ENCODE results near the gene AGMO.

Gene AGMO

GRCh38 chr7:15494711-15495110 is 67.1 kb downstream of the AGMO start:
- DNase-seq: no peak

- no peak for DNase-seq
These were observed 70.5 kb downstream of the AGMO start for GRCh38 chr7:15491361-15491760.

DNA sequence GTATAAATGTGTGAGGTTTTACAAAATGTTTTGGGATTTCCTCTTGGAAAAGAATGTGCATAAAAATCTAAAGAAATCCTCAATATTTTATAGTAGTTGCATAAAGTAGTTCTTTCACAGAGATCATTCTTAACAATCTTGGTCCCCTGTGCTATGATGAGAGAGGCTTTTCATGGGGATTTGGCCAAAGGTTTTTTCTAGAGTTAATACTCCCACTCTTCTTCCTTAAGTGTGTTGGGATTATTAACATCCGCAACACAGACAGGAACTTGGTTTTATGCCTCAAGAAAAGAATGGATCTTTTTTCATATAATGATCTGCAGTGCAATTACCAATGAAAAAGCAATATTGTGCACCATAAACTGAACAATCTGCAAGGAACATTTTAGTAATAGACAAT is 71.5 kb downstream of the AGMO start:
- no peak for DNase-seq

GRCh38 chr7:15489861-15490260 is 72.0 kb downstream of the AGMO start:
- DNase-seq: no peak

DNA sequence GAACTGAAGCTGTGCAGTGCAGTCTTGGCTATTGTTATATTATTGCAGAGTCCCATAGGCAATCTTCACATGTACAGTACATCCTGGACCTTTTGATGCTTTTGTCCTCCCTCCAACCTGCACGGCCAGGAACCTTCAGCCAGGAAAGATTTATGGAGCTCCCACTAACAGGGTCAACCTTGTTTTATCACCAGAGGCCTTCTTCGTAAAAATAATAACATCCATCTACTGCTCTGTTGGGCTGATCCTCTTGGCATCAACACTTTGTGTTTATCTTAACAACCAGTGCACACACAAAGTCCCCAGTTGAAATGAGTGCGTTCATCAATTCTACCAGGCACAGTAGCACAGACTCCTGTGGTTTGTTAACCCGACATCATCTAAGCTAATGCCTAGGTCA is 72.4 kb downstream of the AGMO start:
- DNase-seq: no peak

DNA sequence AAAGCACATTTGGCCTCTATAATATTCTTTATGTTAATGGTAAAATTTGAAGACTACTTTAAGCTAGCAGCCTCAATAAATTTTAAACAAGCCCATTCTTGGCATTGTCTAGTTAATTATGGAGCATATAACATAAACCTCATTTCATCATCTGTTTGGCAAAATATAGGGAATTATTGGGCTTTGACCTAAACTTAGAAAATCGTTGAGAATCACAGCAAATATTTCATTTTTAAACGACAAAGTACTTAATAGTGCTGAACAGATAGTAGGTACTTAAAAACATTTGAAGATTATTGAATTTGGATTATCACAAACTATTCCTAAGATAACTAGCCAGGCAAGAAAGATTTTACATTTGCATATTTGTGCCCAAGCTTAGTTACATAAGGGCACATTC is 73.4 kb downstream of the AGMO start:
- no peak for DNase-seq

GRCh38 chr7:15487896-15488295 is 73.9 kb downstream of the AGMO start:
- DNase-seq: no peak

- no peak for DNase-seq
These were observed 75.8 kb downstream of the AGMO start for GRCh38 chr7:15485998-15486397.

DNA sequence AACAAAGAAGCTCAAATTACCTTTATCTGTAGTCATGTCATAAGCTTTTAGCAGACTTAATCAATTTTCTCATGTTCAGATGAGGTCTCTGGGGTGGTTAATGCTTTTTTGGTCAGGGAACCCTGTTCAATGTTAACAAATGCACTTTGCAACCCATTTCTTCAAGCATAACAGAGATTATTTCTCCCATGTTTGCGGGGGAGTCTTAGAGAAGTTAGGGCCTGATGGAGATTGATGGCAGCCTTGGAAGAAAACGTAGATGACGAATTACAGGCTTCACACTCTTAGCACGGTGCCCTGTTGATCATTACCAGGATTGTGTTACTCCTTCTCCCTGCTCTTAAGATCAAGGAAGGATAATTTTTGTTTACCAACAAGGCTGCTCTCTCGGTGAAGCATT is 76.4 kb downstream of the AGMO start:
- no peak for DNase-seq

- no peak for DNase-seq
These were observed 80.7 kb downstream of the AGMO start for GRCh38 chr7:15481132-15481531.

DNA sequence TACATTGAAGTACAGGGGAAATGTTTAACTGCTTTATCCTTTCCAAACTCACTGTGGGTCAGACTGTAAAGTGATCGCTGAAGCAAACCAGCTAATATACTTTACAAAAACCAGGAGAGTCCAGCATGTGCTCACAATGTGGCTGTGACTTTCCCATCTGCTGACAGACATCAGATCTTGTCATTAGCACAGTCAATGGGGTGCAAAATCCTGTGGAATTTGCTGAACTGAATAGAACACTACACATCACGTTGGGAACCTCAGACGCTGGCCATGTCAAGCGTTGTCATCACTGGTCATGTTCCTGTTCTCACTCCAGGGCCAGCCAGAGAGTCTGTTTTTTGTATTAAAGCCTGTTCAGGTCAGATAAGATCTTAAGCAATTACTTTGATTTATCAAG is 83.4 kb downstream of the AGMO start:
- no peak for DNase-seq

- no peak for DNase-seq
These were observed 85.3 kb downstream of the AGMO start for GRCh38 chr7:15476531-15476918.

DNA sequence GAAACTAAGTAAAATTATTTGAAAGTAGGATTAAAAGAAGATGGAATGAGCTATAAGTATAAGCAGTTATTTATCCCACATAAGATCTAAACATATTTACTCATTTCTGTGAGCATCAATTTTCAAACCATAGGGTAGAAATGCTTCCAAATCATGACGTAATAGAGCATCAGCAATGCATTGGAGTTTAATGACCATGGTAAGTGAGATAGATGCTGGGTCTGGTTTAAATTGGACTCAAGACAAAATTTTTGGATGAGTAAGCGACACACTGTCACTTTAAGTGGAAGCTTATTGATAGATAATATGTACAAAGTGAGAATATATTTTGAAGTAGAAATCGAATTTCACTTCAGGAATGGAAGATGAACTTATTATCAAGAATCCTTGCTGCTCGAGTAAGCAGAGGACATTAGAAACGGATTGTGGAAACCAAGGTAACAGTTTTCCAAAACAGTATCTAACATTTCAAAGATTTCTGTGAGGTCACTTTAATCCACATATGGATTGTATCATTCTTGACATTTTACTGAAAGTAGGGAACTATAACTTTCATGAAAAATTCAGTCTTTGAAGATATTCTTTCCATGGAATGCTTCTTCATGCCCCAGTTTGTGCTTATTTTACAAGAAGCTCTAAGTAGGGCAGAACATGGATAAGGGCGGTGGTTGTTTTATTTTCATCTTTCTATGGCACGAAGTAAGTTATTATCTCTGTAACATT is 85.8 kb downstream of the AGMO start:
- DNase-seq: no peak

DNA sequence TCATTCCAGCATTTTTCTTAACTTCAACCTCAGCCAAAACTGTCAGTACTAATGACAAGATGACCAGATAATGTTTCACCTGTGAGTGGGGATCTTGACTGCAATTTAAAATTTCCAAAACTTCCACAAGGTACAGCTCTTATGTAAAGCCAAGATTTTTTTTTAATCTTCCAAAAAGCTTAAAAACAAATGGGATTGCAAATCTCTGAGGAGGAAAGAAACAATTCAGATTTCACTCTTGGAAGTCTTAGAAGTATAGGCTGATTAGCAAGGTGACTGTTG is 90.2 kb downstream of the AGMO start:
- DNase-seq: no peak

DNA sequence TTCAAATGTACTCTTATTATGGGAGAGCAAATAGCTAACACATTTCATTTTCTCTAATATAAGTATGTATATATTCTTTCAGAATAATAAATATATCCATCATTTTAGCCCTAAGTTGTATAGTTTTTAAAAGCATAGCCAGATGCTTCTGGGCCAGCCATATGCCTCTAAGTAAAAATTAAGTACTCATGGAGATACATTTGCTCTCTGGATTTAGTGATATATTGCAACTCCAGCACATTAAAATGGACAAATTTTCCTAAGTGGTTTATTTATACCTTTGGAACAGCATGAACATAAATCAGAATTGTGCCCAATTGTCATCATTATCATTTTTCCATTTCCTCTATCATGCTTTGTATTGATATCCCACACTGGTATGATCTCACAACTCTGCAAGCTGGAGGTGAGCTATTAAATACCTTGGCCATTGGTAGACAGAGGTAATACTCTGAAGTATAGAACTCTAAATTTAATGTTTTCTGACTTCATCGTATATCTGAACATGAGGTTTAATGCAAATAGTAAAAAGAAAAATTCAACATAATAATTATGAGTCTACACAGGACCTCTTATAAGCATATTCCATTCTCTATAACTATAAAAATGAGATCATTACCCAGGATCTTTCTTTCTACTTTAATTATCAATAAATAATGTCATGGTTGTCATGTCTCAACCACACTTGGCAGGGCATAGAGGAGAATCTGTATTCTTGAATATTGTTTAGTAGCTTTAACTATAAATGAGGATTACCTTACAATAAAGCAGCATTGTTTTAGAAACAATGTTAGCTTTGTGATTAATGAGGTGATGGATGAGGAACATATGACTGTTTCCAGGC is 90.8 kb downstream of the AGMO start:
- DNase-seq: no peak

GRCh38 chr7:15464667-15465121 is 97.1 kb downstream of the AGMO start:
- no peak for DNase-seq

- no peak for DNase-seq
These were observed 97.8 kb downstream of the AGMO start for GRCh38 chr7:15463801-15464666.

DNA sequence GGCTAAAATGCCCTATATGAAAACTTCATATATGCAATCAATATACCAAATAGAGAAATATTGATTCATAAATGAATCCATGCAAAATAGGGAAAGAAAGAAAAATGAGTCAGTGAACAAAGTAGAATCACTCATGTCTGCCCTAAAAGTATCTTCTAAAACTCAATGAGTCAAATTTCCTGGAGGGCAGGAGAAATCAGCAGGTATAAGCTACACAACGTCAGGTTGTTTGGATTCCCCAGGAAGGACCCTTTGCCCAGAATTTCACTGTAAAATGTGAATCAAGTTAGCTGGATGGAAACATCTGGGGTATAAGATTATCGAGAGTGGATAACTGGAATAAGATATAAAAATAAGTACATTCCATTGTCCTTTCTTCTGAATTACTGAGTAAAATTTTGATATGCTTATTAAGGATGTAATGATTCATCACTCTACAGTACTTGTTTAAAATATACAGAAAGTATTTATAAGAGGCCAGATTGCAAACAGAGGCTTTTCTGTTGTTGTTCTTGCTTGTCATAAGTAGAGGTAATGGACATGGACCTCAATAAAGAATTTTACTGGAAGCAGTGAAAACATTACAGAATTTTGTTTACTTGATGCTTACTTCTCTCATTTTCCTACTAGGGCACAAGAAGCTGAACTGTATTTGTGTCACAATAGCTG is 99.0 kb downstream of the AGMO start:
- no peak for DNase-seq

DNA sequence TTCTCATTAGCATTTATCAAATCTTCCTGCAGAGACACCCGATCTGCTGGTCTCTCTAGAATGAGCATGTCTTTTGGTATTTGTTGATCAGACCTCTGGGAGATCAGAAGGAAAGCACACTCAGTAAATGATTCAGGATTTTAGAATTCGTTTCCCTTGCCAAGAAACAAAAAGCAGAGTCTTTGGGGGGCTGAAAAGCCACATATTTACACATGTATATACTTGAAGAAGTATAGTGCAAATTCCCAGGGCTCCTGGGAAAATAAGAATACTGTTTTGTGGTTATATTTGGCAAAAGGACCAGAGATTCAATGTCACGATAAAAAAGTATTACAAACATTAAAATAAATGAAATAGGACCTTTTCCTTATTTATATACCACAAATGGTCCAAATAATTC is 100.2 kb downstream of the AGMO start:
- no peak for DNase-seq

DNA sequence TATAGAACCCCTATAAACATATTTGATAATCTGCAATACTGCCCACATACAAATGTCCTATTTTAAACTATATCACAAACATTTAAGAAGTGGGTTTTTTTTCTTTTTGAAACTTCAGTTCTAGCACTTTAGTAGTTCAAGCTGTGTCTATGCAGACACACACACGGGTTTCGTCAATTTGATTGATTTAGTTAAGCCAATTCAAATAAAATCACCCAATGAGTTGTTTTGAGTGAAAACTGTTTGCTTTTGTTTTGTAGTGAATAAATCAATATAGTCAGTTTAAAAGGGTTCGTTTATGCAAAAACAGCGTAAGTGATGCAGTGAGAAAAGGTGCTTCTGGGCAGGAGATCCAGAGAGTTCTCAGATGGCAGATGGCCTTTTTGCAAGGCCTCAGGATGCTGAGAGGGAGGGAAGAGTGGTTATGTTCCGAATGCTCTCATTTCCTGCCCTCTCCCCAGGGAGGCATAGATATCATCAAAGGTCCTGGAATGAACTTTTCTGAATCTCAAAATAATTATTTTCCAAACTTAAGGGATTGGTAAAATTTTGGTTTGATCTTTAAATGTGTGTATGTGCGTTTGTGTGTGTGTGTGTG is 102.7 kb downstream of the AGMO start:
- DNase-seq: peak; percentile 53 to 55

DNA sequence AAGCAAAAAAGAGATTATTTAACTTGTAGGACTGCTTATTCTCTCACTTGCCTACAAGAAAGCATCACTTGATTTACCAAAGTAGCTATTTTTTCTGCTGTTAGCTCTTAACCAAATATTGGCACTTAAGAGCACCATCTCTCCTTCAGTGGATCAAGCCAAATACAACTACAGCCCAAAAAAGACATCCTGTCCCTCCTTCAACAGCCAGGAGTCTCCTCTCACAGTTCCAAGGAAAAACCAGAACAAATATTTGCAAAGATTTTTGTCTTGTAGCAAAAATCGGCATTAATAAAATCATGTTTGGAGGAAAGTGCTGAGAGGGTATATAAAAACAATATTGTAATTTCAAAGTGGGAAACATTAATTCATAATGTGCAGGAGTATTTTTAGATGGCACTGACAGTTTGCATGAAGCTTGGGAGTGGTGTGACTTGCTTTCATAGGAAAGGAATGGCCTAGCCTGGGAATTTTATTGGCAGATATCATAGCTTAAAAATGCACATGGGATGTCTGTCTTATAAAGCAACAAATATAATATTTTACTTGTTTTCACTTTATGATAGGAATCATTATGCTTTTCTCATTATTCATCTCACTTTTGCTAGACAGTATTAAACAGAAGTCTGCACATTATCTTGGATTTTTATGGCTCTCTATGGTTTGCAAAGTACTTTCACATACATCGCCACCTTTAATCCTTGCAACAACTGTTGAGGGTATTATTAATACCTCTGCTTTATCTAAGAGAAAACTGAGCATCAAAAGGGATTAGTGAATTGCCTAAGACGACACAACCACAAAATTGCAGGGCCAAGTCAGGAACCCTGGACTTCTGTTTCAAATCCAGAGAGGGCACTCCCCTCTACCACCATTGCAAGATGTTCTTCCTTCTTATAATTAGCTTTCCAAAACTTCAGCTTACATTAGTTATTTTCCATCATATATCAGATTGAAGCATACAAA is 103.5 kb downstream of the AGMO start:
- DNase-seq: peak; percentile 30 to 81

All from NCI-H524 (cell line).